Tibial artery (tissue), 4 donors: Measurements from ENCODE around the gene BPTF.

Source experiments
- DNase-seq, 2 donors: peaks; one replicate each; pipeline ENCODE4 v3.0.0-alpha.2; 2019
- H3K27ac ChIP-seq, 2 donors: fragments of 200-600 bp; sonication (generic) in 1 of 2; 1 replicate in 1 of 2; 2 replicates in 1 of 2; pipeline ENCODE4 v1.5.1; 2018 to 2019; ENCODE audit warnings: mild to moderate bottlenecking in 1 of 2
- H3K27me3 ChIP-seq, 2 donors: fragments of 200-600 bp; sonication (generic) in 1 of 2; one replicate each; pipeline versions ENCODE4 v1.5.1 to v1.6.0; 2016 to 2019
- H3K36me3 ChIP-seq, 3 donors: fragments of 200-600 bp; sonication (generic) in 2 of 3; one replicate each; pipeline ENCODE4 v1.5.1; 2016 to 2019; ENCODE audit warnings: mild to moderate bottlenecking in 2 of 3
- H3K4me1 ChIP-seq, 4 donors: fragments of 200-600 bp; sonication (generic) in 2 of 4; 1 replicate in 3 of 4; 2 replicates in 1 of 4; pipeline ENCODE4 v1.5.1; 2016 to 2019
- H3K4me3 ChIP-seq, 2 donors: fragments of 200-600 bp; sonication (generic) in 1 of 2; 1 replicate in 1 of 2; 2 replicates in 1 of 2; pipeline ENCODE4 v1.5.1; 2018 to 2019; ENCODE audit warnings: mild to moderate bottlenecking in 2 of 2
- H3K9me3 ChIP-seq, 3 donors: fragments of 200-600 bp; sonication (generic) in 1 of 3; one replicate each; pipeline ENCODE4 v1.5.1; 2016 to 2019
- CTCF ChIP-seq, 2 experiments: fragments of 200-600 bp in 1 of 2; fragments of 450-650 bp in 1 of 2; IDR thresholded peaks; one replicate each; pipeline ENCODE4 v1.5.1; 2017 to 2019; ENCODE audit warnings: antibody characterized with exemption in 2 of 2, mild to moderate bottlenecking in 1 of 2, moderate library complexity in 1 of 2
- intact Hi-C: fragments of 100-400 bp; cut with DNase I; formaldehyde crosslinking; loops from one replicate; pipeline ENCODE4 v1.15.0; 2023; ENCODE audit warnings: low total_unique reads

The BPTF gene

GRCh38 chr17:67868176-67868575, 42.9 kb downstream of the BPTF start:
- Histone ChIP-seq H3K27ac (no peak overlapping the region), H3K27me3 (no peaks in the 10 kb centered on the region), H3K9me3 (no peaks in the 10 kb centered on the region), H3K4me1 (no peaks in the 10 kb centered on the region), H3K36me3 (no peaks in the 10 kb centered on the region), H3K4me3 (no peak overlapping the region)
- intact Hi-C loops: no loop called here
- no peak for TF ChIP-seq CTCF (IDR thresholded peaks at IDR 0.05)
- no peak for DNase-seq

GRCh38 chr17:67879662-67880061, 54.4 kb downstream of the BPTF start:
- no peaks in the 10 kb centered on the region for H3K4me1 ChIP-seq
- peaks cover 19 to 38% (median 28%) of the 10 kb centered on the region in 3 donors for H3K36me3 ChIP-seq
- DNase-seq: no peak

GRCh38 chr17:67881083-67881482, 55.8 kb downstream of the BPTF start:
- no peak overlapping the region for H3K4me3 ChIP-seq
- no peak for DNase-seq
- intact Hi-C loops: loop anchor here (10.0 kb wide), 1 partner anchor 86 kb away; no protein-coding TSS in a partner anchor
- no peak overlapping the region for H3K27ac ChIP-seq
- no peaks in the 10 kb centered on the region for H3K9me3 ChIP-seq
- no peaks in the 10 kb centered on the region for H3K4me1 ChIP-seq
- H3K27me3 ChIP-seq: no peaks in the 10 kb centered on the region
- H3K36me3 ChIP-seq: peaks cover 10 to 32% (median 14%) of the 10 kb centered on the region in 3 donors
- no peak for TF ChIP-seq CTCF (IDR thresholded peaks at IDR 0.05)

More at GRCh38 chr17:67879662-67880061, 54.4 kb downstream of the BPTF start:
- intact Hi-C loops: loop anchor here (10.0 kb wide), 1 partner anchor 85 kb away; no protein-coding TSS in a partner anchor
- no peaks in the 10 kb centered on the region for H3K9me3 ChIP-seq
- no peak for TF ChIP-seq CTCF (IDR thresholded peaks at IDR 0.05)
- no peak overlapping the region for H3K27ac ChIP-seq
- no peak overlapping the region for H3K4me3 ChIP-seq
- H3K27me3 ChIP-seq: no peaks in the 10 kb centered on the region

GRCh38 chr17:67884741-67885140, 59.4 kb downstream of the BPTF start:
- DNase-seq: no peak
- Histone ChIP-seq H3K4me3 (no peak overlapping the region), H3K9me3 (no peaks in the 10 kb centered on the region), H3K27me3 (no peaks in the 10 kb centered on the region), H3K36me3 (peaks cover 12 to 34% (median 23%) of the 10 kb centered on the region in 3 donors), H3K4me1 (no peaks in the 10 kb centered on the region), H3K27ac (no peak overlapping the region)
- no peak for TF ChIP-seq CTCF (IDR thresholded peaks at IDR 0.05)
- intact Hi-C loops: loop anchor here (10.0 kb wide), 1 partner anchor 90 kb away; no protein-coding TSS in a partner anchor

- H3K36me3 ChIP-seq: peaks cover 36 to 57% (median 54%) of the 10 kb centered on the region in 3 donors
- H3K4me1 ChIP-seq: no peaks in the 10 kb centered on the region
- H3K27me3 ChIP-seq: no peaks in the 10 kb centered on the region
- no peak for TF ChIP-seq CTCF (IDR thresholded peaks at IDR 0.05)
- intact Hi-C loops: no loop called here
- H3K27ac ChIP-seq: no peak overlapping the region
- no peak for DNase-seq
- no peaks in the 10 kb centered on the region for H3K9me3 ChIP-seq
- no peak overlapping the region for H3K4me3 ChIP-seq
These were observed 66.3 kb downstream of the BPTF start for GRCh38 chr17:67891481-67892119.
